Cardiac fibroblast (primary cell): ENCODE data around the gene MMP7.

ENCODE experiments used
- DNase-seq, 2 donors: peaks; one replicate each; pipeline versions ENCODE4 v3.0.0 to v3.0.0-alpha.2; 2010; ENCODE audit warnings: low read depth in 2 of 2
- H3K4me3 ChIP-seq, 2 donors: replicated peaks in 1 of 2; 1 replicate in 1 of 2; 2 replicates in 1 of 2; pipeline ENCODE4 v1.5.1; 2011; ENCODE audit warnings: low read depth in 2 of 2, low read length in 2 of 2, mild to moderate bottlenecking in 2 of 2, moderate library complexity in 1 of 2
- CTCF ChIP-seq: IDR thresholded peaks from one replicate; pipeline ENCODE4 v1.5.1; 2011; ENCODE audit warnings: low read depth, mild to moderate bottlenecking, low read length, inconsistent platforms

Gene MMP7

GRCh38 chr11:102553835-102554282 is 23.3 kb upstream of the MMP7 start:
- no peak for DNase-seq
- no peak overlapping the region for H3K4me3 ChIP-seq
- TF ChIP-seq CTCF = no peak

GRCh38 chr11:102552447-102553194 is 22.1 kb upstream of the MMP7 start:
- no peak for TF ChIP-seq CTCF

GRCh38 chr11:102552020-102552419 is 21.5 kb upstream of the MMP7 start:
- no peak for DNase-seq

More at GRCh38 chr11:102552447-102553194, 22.1 kb upstream of the MMP7 start:
- H3K4me3 ChIP-seq = no peak overlapping the region
- peak; percentile 10 to 41 for DNase-seq

GRCh38 chr11:102551169-102551781 is 20.7 kb upstream of the MMP7 start:
- TF ChIP-seq CTCF = no peak
- DNase-seq = no peak
- no peak overlapping the region for H3K4me3 ChIP-seq

More at GRCh38 chr11:102552020-102552419, 21.5 kb upstream of the MMP7 start:
- TF ChIP-seq CTCF = no peak
- no peak overlapping the region for H3K4me3 ChIP-seq

GRCh38 chr11:102546923-102547471 is 16.4 kb upstream of the MMP7 start:
- no peak for DNase-seq
- TF ChIP-seq CTCF = no peak
- H3K4me3 ChIP-seq = no peak overlapping the region

- TF ChIP-seq CTCF = no peak
- no peak overlapping the region for H3K4me3 ChIP-seq
- DNase-seq = peak in 1 of 2 donors; percentile 72
Observed at GRCh38 chr11:102546427-102546826, 15.9 kb upstream of the MMP7 start.
